SK-N-SH (cell line): Measurements from ENCODE around the gene SPTA1.

ENCODE experiments used
- EP300 ChIP-seq, 2 experiments: IDR thresholded peaks; 2 replicates each; pipeline versions ENCODE4 v1.4.0 to v1.6.1; 2012; ENCODE audit warnings: borderline replicate concordance in 1 of 2, low read depth in 1 of 2, low read length in 1 of 2
- FOXM1 ChIP-seq: IDR thresholded peaks from 2 replicates; pipeline ENCODE4 v1.4.0; 2012; ENCODE audit warnings: low read depth, mild to moderate bottlenecking
- GATA2 ChIP-seq: sonication (generic); formaldehyde crosslinking; IDR thresholded peaks from 2 replicates; pipeline ENCODE4 v1.5.0; 2020; ENCODE audit warnings: mild to moderate bottlenecking, missing genetic modification reagents
- JUND ChIP-seq: IDR thresholded peaks from 2 replicates; pipeline ENCODE4 v1.4.0; 2012
- POLR2AphosphoS5 ChIP-seq: IDR thresholded peaks from 2 replicates; pipeline ENCODE4 v1.6.1; 2012; ENCODE audit warnings: low read depth, low read length
- RFX5 ChIP-seq: IDR thresholded peaks from 2 replicates; pipeline ENCODE4 v1.6.1; 2012; ENCODE audit warnings: mild to moderate bottlenecking, improper control_type of control experiment, low read length
- SIN3A ChIP-seq: IDR thresholded peaks from 2 replicates; pipeline ENCODE4 v1.6.1; 2012; ENCODE audit warnings: low read depth, mild to moderate bottlenecking, low read length, moderate library complexity, borderline replicate concordance
- SMC3 ChIP-seq: IDR thresholded peaks from 2 replicates; pipeline ENCODE4 v1.6.1; 2012; ENCODE audit warnings: low read depth, low read length, improper control_type of control experiment
- TCF12 ChIP-seq: IDR thresholded peaks from 2 replicates; pipeline ENCODE4 v1.4.0; 2012
- YY1 ChIP-seq: IDR thresholded peaks from 2 replicates; pipeline ENCODE4 v1.4.0; 2012; ENCODE audit warnings: low read depth, mild to moderate bottlenecking
- TF ChIP-seq, protein P1 (sequence below): fragments of 200-600 bp; sonication (generic); IDR thresholded peaks from 2 replicates; pipeline ENCODE4 v1.6.1; 2017; ENCODE audit warnings: antibody characterized with exemption, mild to moderate bottlenecking, moderate library complexity
- TF ChIP-seq, protein P2 (sequence below): IDR thresholded peaks from 2 replicates; pipeline ENCODE4; 2012

DNA sequence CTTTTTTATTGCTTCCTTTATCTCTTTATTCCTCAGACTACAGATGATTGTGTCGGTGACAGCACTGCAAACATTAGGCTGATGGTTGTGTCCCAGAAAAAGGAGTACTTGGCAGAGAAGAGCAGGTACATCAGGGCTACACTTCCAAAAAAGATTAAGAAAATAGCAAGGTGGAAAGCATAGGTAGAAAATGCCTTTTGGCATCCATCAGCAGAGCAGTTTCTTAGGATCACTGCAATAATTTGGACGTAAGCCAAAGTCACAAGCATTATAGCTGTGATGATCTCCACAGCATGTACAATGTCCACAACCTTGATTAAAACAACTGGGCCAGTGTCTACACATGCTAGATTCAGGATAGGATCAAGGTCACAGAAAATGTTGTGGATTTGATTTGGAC lies 8.1 kb upstream of the SPTA1 start:
- TF ChIP-seq EP300 (IDR thresholded peaks at IDR 0.05; ENCODE audit: borderline replicate concordance in 1 of 2, low read depth in 1 of 2, low read length in 1 of 2) (no peak), POLR2AphosphoS5 (no peak), SMC3 (no peak), RFX5 (no peak), GATA2 (CRISPR knock-in tag) (no peak), TCF12 (no peak), SIN3A (no peak), YY1 (no peak), JUND (no peak), FOXM1 (no peak)
- TF ChIP-seq, protein P1, sequence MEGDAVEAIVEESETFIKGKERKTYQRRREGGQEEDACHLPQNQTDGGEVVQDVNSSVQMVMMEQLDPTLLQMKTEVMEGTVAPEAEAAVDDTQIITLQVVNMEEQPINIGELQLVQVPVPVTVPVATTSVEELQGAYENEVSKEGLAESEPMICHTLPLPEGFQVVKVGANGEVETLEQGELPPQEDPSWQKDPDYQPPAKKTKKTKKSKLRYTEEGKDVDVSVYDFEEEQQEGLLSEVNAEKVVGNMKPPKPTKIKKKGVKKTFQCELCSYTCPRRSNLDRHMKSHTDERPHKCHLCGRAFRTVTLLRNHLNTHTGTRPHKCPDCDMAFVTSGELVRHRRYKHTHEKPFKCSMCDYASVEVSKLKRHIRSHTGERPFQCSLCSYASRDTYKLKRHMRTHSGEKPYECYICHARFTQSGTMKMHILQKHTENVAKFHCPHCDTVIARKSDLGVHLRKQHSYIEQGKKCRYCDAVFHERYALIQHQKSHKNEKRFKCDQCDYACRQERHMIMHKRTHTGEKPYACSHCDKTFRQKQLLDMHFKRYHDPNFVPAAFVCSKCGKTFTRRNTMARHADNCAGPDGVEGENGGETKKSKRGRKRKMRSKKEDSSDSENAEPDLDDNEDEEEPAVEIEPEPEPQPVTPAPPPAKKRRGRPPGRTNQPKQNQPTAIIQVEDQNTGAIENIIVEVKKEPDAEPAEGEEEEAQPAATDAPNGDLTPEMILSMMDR: no peak
- TF ChIP-seq, protein P2, sequence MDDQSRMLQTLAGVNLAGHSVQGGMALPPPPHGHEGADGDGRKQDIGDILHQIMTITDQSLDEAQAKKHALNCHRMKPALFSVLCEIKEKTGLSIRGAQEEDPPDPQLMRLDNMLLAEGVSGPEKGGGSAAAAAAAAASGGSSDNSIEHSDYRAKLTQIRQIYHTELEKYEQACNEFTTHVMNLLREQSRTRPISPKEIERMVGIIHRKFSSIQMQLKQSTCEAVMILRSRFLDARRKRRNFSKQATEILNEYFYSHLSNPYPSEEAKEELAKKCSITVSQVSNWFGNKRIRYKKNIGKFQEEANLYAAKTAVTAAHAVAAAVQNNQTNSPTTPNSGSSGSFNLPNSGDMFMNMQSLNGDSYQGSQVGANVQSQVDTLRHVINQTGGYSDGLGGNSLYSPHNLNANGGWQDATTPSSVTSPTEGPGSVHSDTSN: no peak
